IMR-90 (cell line): ENCODE data around the gene TMEM209. TPM values are rescaled to one million over a fixed set of nuclear protein-coding genes. Genes with fewer than 3 reads are reported as not detected.

ENCODE experiments used
- ATAC-seq: fragments of 200-7000 bp; cut with Tn5 transposase; 2 replicates; pipeline ENCODE4 v1.9.1; 2020; ENCODE audit warnings: low read depth, mild to moderate bottlenecking, moderate library complexity
- BruUV-seq: library from RNA; stranded (reverse); fragments of 400-500 nt; replicated peaks from 2 replicates; lab custom pipeline; 2021; lab: Mats Ljungman, UMichigan
- CTCF ChIA-PET: fragments of 300-600 bp; formaldehyde crosslinking; extraction: SDS; loops from one replicate; lab custom pipeline; 2021; ENCODE audit warnings: antibody characterized with exemption; lab: Yijun Ruan, JAX
- POLR2A ChIA-PET: fragments of 300-600 bp; sonication (Branson Sonifier 250); formaldehyde crosslinking; loops from one replicate; lab custom pipeline; 2022; ENCODE audit warnings: antibody characterized with exemption; ENCODE audit not compliant: unreplicated experiment; lab: Charles Lee
- DNase-seq: peaks from one replicate; pipeline ENCODE4 v3.0.0; 2013
- H2AFZ ChIP-seq: replicated peaks from 2 replicates; pipeline ENCODE3; 2013; ENCODE audit warnings: low read length, mild to moderate bottlenecking; ENCODE audit not compliant: poor library complexity
- H2AK5ac ChIP-seq: 2 replicates; pipeline ENCODE4 v1.6.1; 2013; ENCODE audit warnings: low read depth, low read length, inconsistent platforms
- H2AK9ac ChIP-seq: replicated peaks from 2 replicates; pipeline ENCODE3; 2013; ENCODE audit warnings: mild to moderate bottlenecking, low read depth, low read length, moderate library complexity; ENCODE audit not compliant: poor library complexity
- H2BK120ac ChIP-seq: 2 replicates; pipeline ENCODE4 v1.6.1; 2013; ENCODE audit warnings: low read depth, low read length, inconsistent platforms
- H2BK15ac ChIP-seq: 3 replicates; pipeline ENCODE4 v1.6.1; 2013; ENCODE audit warnings: low read depth, low read length, inconsistent platforms
- H2BK20ac ChIP-seq: 2 replicates; pipeline ENCODE4 v1.6.1; 2013; ENCODE audit warnings: low read depth, mild to moderate bottlenecking, inconsistent platforms, low read length, moderate library complexity
- H2BK5ac ChIP-seq: 2 replicates; pipeline ENCODE4 v1.6.1; 2013; ENCODE audit warnings: mild to moderate bottlenecking, low read depth, low read length, inconsistent platforms; ENCODE audit not compliant: poor library complexity, severe bottlenecking
- H3K14ac ChIP-seq: replicated peaks from 2 replicates; pipeline ENCODE4 v1.6.1; 2013; ENCODE audit warnings: low read depth, low read length, inconsistent platforms
- H3K18ac ChIP-seq: 2 replicates; pipeline ENCODE4 v1.6.1; 2013; ENCODE audit warnings: low read depth, low read length, control low read depth
- H3K23ac ChIP-seq: 2 replicates; pipeline ENCODE4 v1.6.1; 2013; ENCODE audit warnings: low read depth, low read length, inconsistent platforms
- H3K27ac ChIP-seq: 2 replicates; pipeline ENCODE4 v1.5.1; 2013; ENCODE audit warnings: mild to moderate bottlenecking, control low read depth, low read length; ENCODE audit not compliant: insufficient read depth
- H3K27me3 ChIP-seq: 2 replicates; pipeline ENCODE4 v1.6.1; 2013; ENCODE audit warnings: low read length; ENCODE audit not compliant: control insufficient read depth, insufficient read depth
- H3K36me3 ChIP-seq: 2 replicates; pipeline ENCODE4 v1.6.1; 2013; ENCODE audit warnings: low read length, mixed read lengths; ENCODE audit not compliant: control insufficient read depth, insufficient read depth
- H3K4ac ChIP-seq: 2 replicates; pipeline ENCODE4 v1.6.1; 2013; ENCODE audit warnings: low read depth, low read length, inconsistent platforms
- H3K4me1 ChIP-seq: 2 replicates; pipeline ENCODE4 v1.6.1; 2013; ENCODE audit warnings: low read length, mixed read lengths; ENCODE audit not compliant: control insufficient read depth, insufficient read depth
- H3K4me2 ChIP-seq: 2 replicates; pipeline ENCODE4 v1.6.1; 2013; ENCODE audit warnings: low read depth, mild to moderate bottlenecking, control low read depth, low read length, moderate library complexity
- H3K4me3 ChIP-seq: 2 replicates; pipeline ENCODE4 v1.5.1; 2013; ENCODE audit warnings: low read depth, mild to moderate bottlenecking, control low read depth, low read length, moderate library complexity; ENCODE audit not compliant: insufficient read depth
- H3K56ac ChIP-seq: 2 replicates; pipeline ENCODE4 v1.6.1; 2013; ENCODE audit warnings: low read length, inconsistent platforms; ENCODE audit not compliant: insufficient read depth; ENCODE audit errors: extremely low read depth
- H3K79me1 ChIP-seq, 2 experiments: 2 replicates each; pipeline ENCODE4 v1.6.1; 2013; ENCODE audit warnings: low read length in 2 of 2, inconsistent platforms in 1 of 2, low read depth in 1 of 2
- H3K9ac ChIP-seq: 2 replicates; pipeline ENCODE4 v1.6.1; 2013; ENCODE audit warnings: low read depth, low read length, control low read depth
- H3K9me1 ChIP-seq: 2 replicates; pipeline ENCODE4 v1.6.1; 2013; ENCODE audit warnings: low read length, inconsistent platforms; ENCODE audit not compliant: insufficient read depth
- H3K9me3 ChIP-seq: 2 replicates; pipeline ENCODE4 v1.6.1; 2013; ENCODE audit warnings: low read length; ENCODE audit not compliant: control insufficient read depth, insufficient read depth
- H4K20me1 ChIP-seq: 2 replicates; pipeline ENCODE4 v1.6.1; 2013; ENCODE audit warnings: low read length, inconsistent platforms; ENCODE audit not compliant: insufficient read depth
- H4K5ac ChIP-seq: 2 replicates; pipeline ENCODE4 v1.6.1; 2013; ENCODE audit warnings: mild to moderate bottlenecking, low read depth, low read length, control low read depth
- H4K8ac ChIP-seq, 2 experiments: 2 replicates each; pipeline ENCODE4 v1.6.1; 2013; ENCODE audit warnings: low read depth in 2 of 2, low read length in 2 of 2, control low read depth in 1 of 2, inconsistent platforms in 1 of 2
- H4K91ac ChIP-seq: 2 replicates; pipeline ENCODE4 v1.6.1; 2013; ENCODE audit warnings: low read depth, low read length, inconsistent platforms; ENCODE audit not compliant: insufficient read depth
- CTCF ChIP-seq: conservative IDR thresholded peaks from 2 replicates; pipeline ENCODE4 v1.5.1; 2012; ENCODE audit warnings: mild to moderate bottlenecking, low read depth, low read length, improper control_type of control experiment
- FOS ChIP-seq: fragments of 150-350 bp; IDR thresholded peaks from 2 replicates; pipeline ENCODE4 v1.6.1; 2016; ENCODE audit warnings: low read depth, low read length
- MXI1 ChIP-seq: IDR thresholded peaks from 2 replicates; pipeline ENCODE4 v1.6.1; 2012; ENCODE audit warnings: low read depth, mild to moderate bottlenecking, low read length, moderate library complexity, borderline replicate concordance
- RAD21 ChIP-seq: IDR thresholded peaks from 2 replicates; pipeline ENCODE4 v1.6.1; 2012; ENCODE audit warnings: low read length, improper control_type of control experiment
- RFX5 ChIP-seq: IDR thresholded peaks from 2 replicates; pipeline ENCODE4 v1.8.0; 2012; ENCODE audit warnings: low read depth, mild to moderate bottlenecking, low read length, moderate library complexity
- SMC3 ChIP-seq: fragments of 150-350 bp; IDR thresholded peaks from 2 replicates; pipeline ENCODE4 v1.6.1; 2016; ENCODE audit warnings: low read depth, mild to moderate bottlenecking, antibody characterized with exemption, low read length, moderate library complexity
- USF2 ChIP-seq: fragments of 150-350 bp; IDR thresholded peaks from 2 replicates; pipeline ENCODE4 v1.6.1; 2017; ENCODE audit warnings: mild to moderate bottlenecking, antibody characterized with exemption, low read length, low read depth
- WGBS, 2 experiments: methylation state at CpG; one replicate each; pipeline versions ENCODE4 v1.1.5 to v1.1.7; 2013; ENCODE audit warnings: missing lambda C conversion rate in 2 of 2; ENCODE audit not compliant: insufficient read length in 1 of 2; ENCODE audit errors: extremely low coverage in 2 of 2; 5-methylcytosine and 5-hydroxymethylcytosine counted together
- dilution Hi-C: fragments of 300-500 bp; cut with HindIII; formaldehyde crosslinking; loops from one replicate; pipeline ENCODE4 v1.14.3; 2018; ENCODE audit warnings: low sequenced_read_pairs; ENCODE audit not compliant: unreplicated experiment
- in situ Hi-C: fragments of 300-500 bp; cut with MboI; formaldehyde crosslinking; loops from 3 replicates; pipeline ENCODE4 v1.14.3; 2019; ENCODE audit warnings: low sequenced_read_pairs, inconsistent platforms, mixed read lengths
- intact Hi-C: fragments of 100-400 bp; cut with micrococcal nuclease; formaldehyde crosslinking; loops from 2 replicates; pipeline ENCODE4 v1.10.0; 2022
- polyA plus RNA-seq, 3 experiments: library from polyadenylated mRNA; depleted of rRNA; stranded (reverse); fragments of >200 nt; gene quantifications; 2 replicates each; pipeline ENCODE4 v1.2.3, GENCODE V29; 2012; ENCODE audit warnings: low replicate concordance in 1 of 3
- total RNA-seq: library from RNA; depleted of rRNA; stranded (reverse); fragments of >200 nt; gene quantifications from 2 replicates; pipeline ENCODE4 v1.2.3, GENCODE V29; 2012

Gene TMEM209
- total and polyA plus RNA-seq, 2 of the 4 experiments (the other 2 are of a cell fraction) = 8.0 to 11.3 TPM

- no TSS peak for BruUV-seq
- no peaks in the 10 kb centered on the region for H4K20me1 ChIP-seq
- no peaks in the 10 kb centered on the region for H3K79me1 ChIP-seq
- WGBS, 2 experiments = 97% methylated on average over 4 of the region's 14 CpGs; no CpG with 5 or more reads in 1 of the 2 experiments
- H2BK5ac ChIP-seq = no peak overlapping the region
- peaks cover 3% of the 10 kb centered on the region; the same call in 1 of the 2 replicates for H3K9me1 ChIP-seq
- no peak for DNase-seq
- no peak overlapping the region for H3K18ac ChIP-seq
- no peak overlapping the region for H2AK5ac ChIP-seq
- no peak overlapping the region for H3K14ac ChIP-seq
- no peaks in the 10 kb centered on the region for H3K27me3 ChIP-seq
- peaks cover 19% of the 10 kb centered on the region for H3K4me1 ChIP-seq
- no peak overlapping the region for H2AFZ ChIP-seq
- H2AK9ac ChIP-seq = no peak overlapping the region
- no peaks in the 10 kb centered on the region for H3K36me3 ChIP-seq
- in situ Hi-C loops (no loop called here), intact Hi-C loops (no loop called here), dilution Hi-C loops (no loop called here)
- no peak overlapping the region for H3K27ac ChIP-seq
- H4K5ac ChIP-seq = no peak overlapping the region
- no peak overlapping the region for H3K4me2 ChIP-seq
- no peak overlapping the region for H2BK20ac ChIP-seq
- no peak overlapping the region for H2BK15ac ChIP-seq
- ATAC-seq = no peak
- TF ChIP-seq RAD21 (no peak), CTCF (no peak), FOS (no peak), MXI1 (no peak), SMC3 (no peak), USF2 (no peak), RFX5 (no peak)
- no peak overlapping the region for H3K4ac ChIP-seq
- ChIA-PET POLR2A (no interaction called here), CTCF (interaction anchor here (0.7 to 0.9 kb wide), 2 partner anchors 11 to 41 kb away, joined by 4 read pairs; no protein-coding TSS in a partner anchor)
- H3K56ac ChIP-seq = no peak overlapping the region
- H4K8ac ChIP-seq = no peak overlapping the region; a peak in 1 of 4 replicates
- no peak overlapping the region for H3K9ac ChIP-seq
- H3K4me3 ChIP-seq = no peak overlapping the region
- H2BK120ac ChIP-seq = no peak overlapping the region
- no peak overlapping the region for H3K23ac ChIP-seq
- no peak overlapping the region for H4K91ac ChIP-seq
- no peaks in the 10 kb centered on the region for H3K9me3 ChIP-seq
Measured at GRCh38 chr7:130145424-130146100, 59.6 kb downstream of the TMEM209 start.
